NCI-H146 (cell line): ENCODE measurements around the gene IL17F.

Experiments
- DNase-seq: peaks from one replicate; lab custom pipeline; 2025; lab: John Stamatoyannopoulos, UW

Gene IL17F

GRCh38 chr6:52244400-52244799 is at the start of gene IL17F:
Gene IL17F, minus strand, starts transcription at chr6:52244500. Its CDS starts 71 bp downstream, at chr6:52244429.
- no peak for DNase-seq

- DNase-seq, result peak; percentile 27
Observed at GRCh38 chr6:52293067-52293466, 48.8 kb upstream of the IL17F start.

GRCh38 chr6:52288841-52289240 is 44.5 kb upstream of the IL17F start:
- no peak for DNase-seq

- DNase-seq, result no peak
Observed at GRCh38 chr6:52288216-52288615, 43.9 kb upstream of the IL17F start.

- peak; percentile 77 for DNase-seq
Observed at GRCh38 chr6:52286798-52287432, 42.6 kb upstream of the IL17F start.

GRCh38 chr6:52285177-52286068 is 41.1 kb upstream of the IL17F start:
- peak; percentile 37 for DNase-seq

- DNase-seq, result peak; percentile 99
Observed at GRCh38 chr6:52284460-52285176, 40.3 kb upstream of the IL17F start, which contains the start of gene MCM3. Gene MCM3, minus strand, starts transcription at chr6:52284742. Its CDS starts 68 bp downstream, at chr6:52284674.

- DNase-seq, result peak; percentile 79
Observed at GRCh38 chr6:52284131-52284459, 39.8 kb upstream of the IL17F start.

GRCh38 chr6:52283111-52283510 is 38.8 kb upstream of the IL17F start:
- DNase-seq, result no peak

GRCh38 chr6:52276130-52276529 is 31.8 kb upstream of the IL17F start:
- no peak for DNase-seq

- no peak for DNase-seq
Observed at GRCh38 chr6:52271852-52272460, 27.7 kb upstream of the IL17F start.

GRCh38 chr6:52263709-52264540 is 19.6 kb upstream of the IL17F start:
- peak; percentile 41 for DNase-seq

- DNase-seq, result no peak
Observed at GRCh38 chr6:52262620-52263344, 18.5 kb upstream of the IL17F start.

- DNase-seq, result no peak
Observed at GRCh38 chr6:52261229-52261628, 16.9 kb upstream of the IL17F start.

GRCh38 chr6:52260634-52261033 is 16.3 kb upstream of the IL17F start:
- DNase-seq, result no peak

- DNase-seq, result no peak
Observed at GRCh38 chr6:52255434-52255833, 11.1 kb upstream of the IL17F start.

GRCh38 chr6:52254731-52255378 is 10.6 kb upstream of the IL17F start:
- no peak for DNase-seq

- DNase-seq, result no peak
Observed at GRCh38 chr6:52253494-52253893, 9.2 kb upstream of the IL17F start.

- DNase-seq, result no peak
Observed at GRCh38 chr6:52251113-52251512, 6.8 kb upstream of the IL17F start.

- DNase-seq, result no peak
Observed at GRCh38 chr6:52249078-52249477, 4.8 kb upstream of the IL17F start.
